GM12892 (cell line): ENCODE results near the gene TEX51.

ENCODE experiments used
- POLR2A ChIP-seq: IDR thresholded peaks from 2 replicates; pipeline ENCODE4 v1.6.1; 2011; ENCODE audit warnings: low read depth, low read length, control low read depth
- POLR2AphosphoS5 ChIP-seq: IDR thresholded peaks from 2 replicates; pipeline ENCODE4 v1.6.1; 2011; ENCODE audit warnings: low read depth, low read length, control low read depth
- TAF1 ChIP-seq: IDR thresholded peaks from 2 replicates; pipeline ENCODE4 v1.6.1; 2011; ENCODE audit warnings: low read depth, mild to moderate bottlenecking, control low read depth, low read length, borderline replicate concordance

DNA sequence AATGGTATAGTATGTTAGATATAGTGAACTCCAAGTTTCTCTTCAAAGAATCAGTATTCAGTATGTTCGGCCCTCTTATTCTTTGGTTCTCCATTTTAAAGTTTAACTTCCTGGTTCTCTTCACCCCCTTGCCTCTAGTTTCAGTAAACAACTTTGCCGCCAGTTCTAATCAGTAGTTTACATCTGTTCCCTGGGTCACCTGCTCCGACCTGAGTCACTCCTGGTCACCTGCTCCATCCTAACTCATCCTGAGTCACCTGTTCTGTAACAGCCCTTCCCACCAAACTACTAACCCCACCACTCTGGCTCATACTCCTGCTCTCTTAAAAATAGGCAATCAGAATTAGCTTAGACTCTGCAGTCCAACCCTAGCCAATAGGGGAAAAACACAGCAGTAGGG, 23.7 kb upstream of the TEX51 start:
- TF ChIP-seq POLR2A, result no peak
- TF ChIP-seq POLR2AphosphoS5, result no peak
- no peak for TF ChIP-seq TAF1
